ENCODE results near the gene POFUT1. TPM values are rescaled to one million over a fixed set of nuclear protein-coding genes. Genes with fewer than 3 reads are reported as not detected.
A peak's percentile ranks its signal among the peaks of the same experiment; 100 is the strongest.

The POFUT1 gene
- total RNA-seq, 2 experiments from 2014 or later, result 23.9 to 24.2 TPM

DNA sequence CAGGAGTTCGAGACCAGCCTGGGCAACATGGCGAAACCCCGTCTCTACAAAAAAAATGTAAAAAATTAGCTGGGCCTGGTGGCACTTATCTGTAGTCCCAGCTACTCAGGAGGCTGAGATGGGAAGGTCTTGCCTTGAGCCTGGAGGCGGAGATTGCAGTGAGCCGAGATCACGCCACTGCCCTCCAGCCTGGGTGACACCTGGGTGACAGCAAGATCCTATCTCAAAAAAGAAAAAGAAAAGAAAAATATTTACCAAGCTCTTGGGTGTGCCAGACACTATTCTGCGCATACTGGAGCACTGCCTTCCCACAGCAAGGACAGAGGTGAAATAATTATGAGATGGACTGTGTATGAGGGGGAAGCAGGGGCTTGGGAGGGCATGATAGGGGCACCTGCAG lies 19.6 kb downstream of the POFUT1 start:
- Mint-ChIP-seq H3K4me3 (no peak overlapping the region), H3K27me3 (no peaks in the 10 kb centered on the region), H3K4me1 (peaks cover 13% of the 10 kb centered on the region), H3K36me3 (peaks cover 28% of the 10 kb centered on the region), H3K27ac (no peak overlapping the region), H3K9me3 (no peaks in the 10 kb centered on the region)
- DNase-seq (no peak), ATAC-seq (ENCODE audit: low read depth) (no peak)
- POLR2A ChIA-PET, result no interaction called here

DNA sequence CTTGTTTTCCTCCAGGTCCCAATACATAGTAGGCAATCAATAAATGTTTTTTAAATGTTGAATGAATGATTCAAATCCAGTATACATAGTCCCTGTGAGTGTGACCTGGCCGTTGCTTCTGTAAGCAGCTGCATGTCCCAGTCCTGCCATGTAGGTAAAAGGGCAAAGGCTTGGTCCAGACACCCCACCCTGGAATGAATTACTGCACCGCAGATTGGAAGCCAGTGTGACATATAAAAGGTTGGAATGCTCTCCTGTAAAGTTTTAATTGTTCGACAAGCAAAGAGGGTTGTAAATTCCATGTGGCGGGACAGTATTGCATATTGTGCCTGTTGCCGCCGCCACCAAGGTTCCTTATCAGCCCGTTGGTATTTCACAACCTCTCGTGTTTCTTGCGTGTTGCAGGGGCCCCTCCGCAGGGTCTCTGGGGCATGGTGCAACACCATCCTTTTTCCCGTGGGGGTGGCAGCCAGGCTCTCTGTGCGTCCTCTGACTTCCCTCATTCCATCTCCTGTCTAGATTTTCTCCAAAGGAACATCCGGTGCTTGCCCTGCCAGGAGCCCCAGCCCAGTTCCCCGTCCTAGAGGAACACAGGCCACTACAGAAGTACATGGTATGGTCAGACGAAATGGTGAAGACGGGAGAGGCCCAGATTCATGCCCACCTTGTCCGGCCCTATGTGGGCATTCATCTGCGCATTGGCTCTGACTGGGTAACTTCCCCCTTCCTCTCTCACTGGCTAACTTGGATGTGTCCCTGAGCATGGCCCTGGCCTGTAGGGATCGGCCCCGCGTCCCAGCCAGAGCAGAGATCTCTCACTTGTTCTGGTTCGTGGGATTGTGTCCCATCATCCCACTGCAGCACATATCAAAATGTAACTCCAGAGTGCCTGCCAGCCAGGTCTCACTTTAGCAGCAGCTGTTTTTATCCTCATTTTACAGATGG lies 20.3 kb downstream of the POFUT1 start:
- POLR2A ChIA-PET, result no interaction called here
- Mint-ChIP-seq H3K4me1 (peaks cover 19% of the 10 kb centered on the region), H3K36me3 (peaks cover 32% of the 10 kb centered on the region), H3K4me3 (no peak overlapping the region), H3K27ac (peak overlapping the region; percentile 38), H3K9me3 (no peaks in the 10 kb centered on the region), H3K27me3 (no peaks in the 10 kb centered on the region)
- no peak for ATAC-seq (ENCODE audit: low read depth)
- DNase-seq, result no peak

DNA sequence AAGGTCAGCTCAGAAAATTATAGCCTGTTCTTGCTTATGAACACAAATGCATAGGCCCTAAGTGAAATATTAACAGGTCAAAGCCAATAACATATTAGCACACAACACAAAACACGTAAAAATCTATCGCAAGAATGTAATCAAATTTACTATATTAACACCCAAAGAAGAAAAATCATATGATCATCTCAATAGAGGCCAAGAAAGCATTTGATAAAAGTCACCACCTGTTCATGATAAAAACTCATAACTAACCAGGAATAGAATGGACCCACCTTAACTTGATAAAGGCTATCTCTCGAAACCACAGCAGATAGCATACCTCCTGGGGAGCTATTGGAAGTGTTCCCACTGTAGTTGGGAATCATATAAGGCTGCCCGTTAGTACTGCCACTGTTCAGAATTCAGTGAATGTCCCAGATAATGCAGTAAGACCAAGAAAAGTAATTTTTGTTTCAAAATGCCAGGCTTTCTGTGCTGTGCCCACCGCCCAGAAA lies 21.6 kb downstream of the POFUT1 start:
- DNase-seq, result no peak
- Mint-ChIP-seq H3K27me3 (no peaks in the 10 kb centered on the region), H3K36me3 (peaks cover 43% of the 10 kb centered on the region), H3K27ac (no peak overlapping the region), H3K4me1 (peaks cover 19% of the 10 kb centered on the region), H3K4me3 (no peak overlapping the region), H3K9me3 (no peaks in the 10 kb centered on the region)
- ATAC-seq (ENCODE audit: low read depth), result no peak
- POLR2A ChIA-PET, result no interaction called here

DNA sequence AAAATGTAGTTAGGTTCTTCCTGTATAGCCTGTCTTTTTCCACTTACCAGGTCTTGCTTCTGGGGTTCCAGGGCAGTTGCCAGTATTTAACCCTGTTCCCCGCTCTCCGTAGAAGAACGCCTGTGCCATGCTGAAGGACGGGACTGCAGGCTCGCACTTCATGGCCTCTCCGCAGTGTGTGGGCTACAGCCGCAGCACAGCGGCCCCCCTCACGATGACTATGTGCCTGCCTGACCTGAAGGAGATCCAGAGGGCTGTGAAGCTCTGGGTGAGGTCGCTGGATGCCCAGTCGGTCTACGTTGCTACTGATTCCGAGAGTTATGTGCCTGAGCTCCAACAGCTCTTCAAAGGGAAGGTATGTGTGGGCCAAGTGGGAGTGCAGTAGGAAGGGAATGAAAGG lies 23.0 kb downstream of the POFUT1 start:
- no peak for DNase-seq
- Mint-ChIP-seq H3K4me3 (no peak overlapping the region), H3K27ac (no peak overlapping the region), H3K4me1 (peaks cover 19% of the 10 kb centered on the region), H3K36me3 (peaks cover 51% of the 10 kb centered on the region), H3K9me3 (no peaks in the 10 kb centered on the region), H3K27me3 (no peaks in the 10 kb centered on the region)
- no peak for ATAC-seq (ENCODE audit: low read depth)
- POLR2A ChIA-PET, result interaction anchor here (0.6 kb wide), 1 partner anchor 279 kb away, joined by 3 read pairs; no protein-coding TSS in a partner anchor

DNA sequence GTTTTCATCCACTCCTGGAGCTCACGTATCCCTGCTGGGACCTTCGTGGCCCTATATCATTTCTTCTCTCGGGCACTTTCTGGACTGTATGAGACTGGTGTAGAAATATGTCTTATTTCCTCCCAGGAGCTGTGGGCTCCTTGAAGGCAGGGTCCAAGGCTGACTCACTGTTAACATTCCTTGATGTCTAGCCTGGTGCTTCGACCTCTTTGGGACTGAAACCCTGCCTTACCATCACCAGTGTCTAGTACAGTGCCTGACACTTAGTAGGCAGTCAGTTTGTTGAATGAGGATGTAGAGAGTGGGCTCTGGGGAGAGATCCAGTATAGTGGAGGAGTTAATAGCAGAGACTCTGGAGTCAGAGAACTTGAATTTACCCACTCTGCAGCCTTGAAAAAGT lies 23.6 kb downstream of the POFUT1 start:
- peak overlapping the region; percentile 93 for H3K27ac Mint-ChIP-seq
- H3K4me3 Mint-ChIP-seq, result no peak overlapping the region
- peaks cover 53% of the 10 kb centered on the region for H3K36me3 Mint-ChIP-seq
- H3K9me3 Mint-ChIP-seq, result no peaks in the 10 kb centered on the region
- no peaks in the 10 kb centered on the region for H3K27me3 Mint-ChIP-seq
- ATAC-seq (ENCODE audit: low read depth) (no peak), DNase-seq (no peak)
- H3K4me1 Mint-ChIP-seq, result peaks cover 19% of the 10 kb centered on the region
- POLR2A ChIA-PET, result interaction anchor here (0.6 kb wide), 1 partner anchor 278 kb away, joined by 3 read pairs; no protein-coding TSS in a partner anchor

DNA sequence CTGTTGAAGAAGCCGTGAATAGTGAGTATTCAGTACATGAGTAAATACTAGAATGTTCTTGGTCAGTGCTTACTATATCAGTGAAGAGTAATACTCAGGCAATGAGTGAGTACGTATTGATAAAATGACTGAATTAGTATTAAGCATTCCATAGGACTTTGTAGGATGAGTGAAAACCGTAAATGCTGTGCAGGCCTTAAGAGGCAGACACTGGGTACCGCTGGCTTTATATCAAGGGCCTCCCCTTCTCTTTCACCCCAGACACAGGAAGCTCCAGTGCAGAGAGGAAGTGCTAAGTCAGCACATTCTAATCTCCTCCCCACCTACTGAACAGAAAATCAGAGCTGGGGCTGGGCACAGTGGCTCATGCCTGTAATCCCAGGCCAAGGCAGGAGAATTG lies 24.2 kb downstream of the POFUT1 start:
- peaks cover 54% of the 10 kb centered on the region for H3K36me3 Mint-ChIP-seq
- ATAC-seq (ENCODE audit: low read depth), result peak; percentile 95
- H3K4me3 Mint-ChIP-seq, result peak overlapping the region; percentile 61

DNA sequence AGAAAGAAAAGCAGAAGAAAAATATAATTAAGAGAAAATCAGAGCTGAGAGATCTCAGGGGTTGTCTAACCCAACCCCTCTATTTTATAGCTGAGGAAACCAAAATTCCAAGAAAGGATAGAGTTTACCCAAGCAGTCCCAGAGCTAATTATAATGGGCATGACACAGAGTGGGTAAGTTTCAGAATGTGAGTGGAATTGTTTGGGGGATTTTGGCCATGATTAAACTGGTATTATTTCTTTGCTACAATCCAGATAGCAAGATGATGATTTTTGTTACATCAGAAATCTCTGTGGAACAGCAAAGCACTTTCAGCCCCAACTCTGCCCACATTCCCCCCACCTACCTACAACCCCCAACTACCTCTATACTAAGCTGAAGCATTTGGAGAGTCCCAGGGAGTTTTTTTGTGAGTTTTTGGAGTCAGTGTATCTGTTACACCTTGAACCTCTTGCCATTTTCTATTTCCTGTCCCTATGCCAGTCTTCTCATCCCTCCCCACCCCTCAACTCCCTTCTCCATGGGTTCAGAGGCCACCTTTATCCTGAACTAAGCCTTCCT lies 24.7 kb downstream of the POFUT1 start:
- no peaks in the 10 kb centered on the region for H3K27me3 Mint-ChIP-seq
- DNase-seq (no peak), ATAC-seq (ENCODE audit: low read depth) (no peak)
- peak overlapping the region; percentile 93 for H3K27ac Mint-ChIP-seq
- H3K4me1 Mint-ChIP-seq, result peaks cover 19% of the 10 kb centered on the region
- POLR2A ChIA-PET, result interaction anchor here (0.7 kb wide), 1 partner anchor 32 kb away, joined by 3 read pairs; no protein-coding TSS in a partner anchor
- peak overlapping the region; percentile 61 for H3K4me3 Mint-ChIP-seq
- no peaks in the 10 kb centered on the region for H3K9me3 Mint-ChIP-seq
- peaks cover 54% of the 10 kb centered on the region for H3K36me3 Mint-ChIP-seq

More for the DNA sequence above, 24.2 kb downstream of the POFUT1 start:
- no peak for DNase-seq
- H3K27ac Mint-ChIP-seq, result peak overlapping the region; percentile 93
- peaks cover 19% of the 10 kb centered on the region for H3K4me1 Mint-ChIP-seq
- no peaks in the 10 kb centered on the region for H3K9me3 Mint-ChIP-seq
- no peaks in the 10 kb centered on the region for H3K27me3 Mint-ChIP-seq
- POLR2A ChIA-PET, result interaction anchor here (0.7 kb wide), 1 partner anchor 32 kb away, joined by 3 read pairs; no protein-coding TSS in a partner anchor

DNA sequence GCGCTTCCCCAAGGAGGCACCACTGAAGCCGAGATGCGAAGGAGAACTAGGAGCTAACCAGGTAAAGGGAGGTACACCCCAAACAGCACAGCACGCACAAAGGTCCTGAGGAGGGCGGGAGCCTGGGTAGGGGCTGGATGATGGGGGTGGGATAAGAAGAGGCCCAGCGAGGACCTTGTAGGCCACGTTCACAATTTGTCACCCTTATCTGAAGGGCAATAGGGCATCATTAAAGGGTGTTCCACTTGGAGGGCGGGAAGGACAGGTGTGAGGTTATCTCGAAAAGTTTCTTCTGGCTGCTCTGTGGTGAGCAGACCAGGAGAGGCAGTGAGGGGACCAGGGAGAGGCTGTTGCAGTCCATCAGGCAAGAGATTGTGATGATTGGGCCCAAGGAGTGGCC lies 25.6 kb downstream of the POFUT1 start:
- H3K27me3 Mint-ChIP-seq, result no peaks in the 10 kb centered on the region

DNA sequence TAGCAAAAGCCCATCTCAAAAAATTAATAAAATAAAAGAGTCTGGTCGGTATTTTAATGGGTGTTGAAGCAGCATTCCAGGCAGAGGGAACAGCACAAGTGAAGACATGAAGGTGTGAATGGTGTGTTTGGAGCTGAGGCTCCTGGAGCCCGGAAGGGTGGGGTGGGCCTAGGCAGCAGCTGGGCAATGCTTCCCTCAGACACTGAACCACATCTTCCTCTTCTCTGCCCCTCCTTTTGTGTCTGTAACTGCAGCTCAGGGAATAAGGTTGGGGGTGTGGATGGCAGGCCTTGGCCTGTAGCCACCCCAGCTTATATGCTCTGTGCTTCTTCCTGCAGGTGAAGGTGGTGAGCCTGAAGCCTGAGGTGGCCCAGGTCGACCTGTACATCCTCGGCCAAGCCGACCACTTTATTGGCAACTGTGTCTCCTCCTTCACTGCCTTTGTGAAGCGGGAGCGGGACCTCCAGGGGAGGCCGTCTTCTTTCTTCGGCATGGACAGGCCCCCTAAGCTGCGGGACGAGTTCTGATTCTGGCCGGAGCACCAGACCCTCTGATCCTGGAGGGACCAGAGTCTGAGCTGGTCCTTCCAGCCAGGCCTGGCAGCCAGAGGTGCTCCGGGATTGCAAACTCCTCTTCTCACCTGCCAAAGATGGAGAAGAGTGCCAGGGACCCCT lies 26.6 kb downstream of the POFUT1 start:
- DNase-seq (no peak), ATAC-seq (ENCODE audit: low read depth) (no peak)
- Mint-ChIP-seq H3K4me3 (no peak overlapping the region), H3K4me1 (peaks cover 19% of the 10 kb centered on the region), H3K27ac (no peak overlapping the region), H3K36me3 (peaks cover 48% of the 10 kb centered on the region), H3K27me3 (no peaks in the 10 kb centered on the region), H3K9me3 (no peaks in the 10 kb centered on the region)
- POLR2A ChIA-PET, result no interaction called here

More for the DNA sequence above, 25.6 kb downstream of the POFUT1 start:
- Mint-ChIP-seq H3K4me3 (no peak overlapping the region), H3K27ac (no peak overlapping the region), H3K9me3 (no peaks in the 10 kb centered on the region), H3K4me1 (peaks cover 19% of the 10 kb centered on the region), H3K36me3 (peaks cover 52% of the 10 kb centered on the region)
- ATAC-seq (ENCODE audit: low read depth) (no peak), DNase-seq (no peak)
- POLR2A ChIA-PET, result no interaction called here

DNA sequence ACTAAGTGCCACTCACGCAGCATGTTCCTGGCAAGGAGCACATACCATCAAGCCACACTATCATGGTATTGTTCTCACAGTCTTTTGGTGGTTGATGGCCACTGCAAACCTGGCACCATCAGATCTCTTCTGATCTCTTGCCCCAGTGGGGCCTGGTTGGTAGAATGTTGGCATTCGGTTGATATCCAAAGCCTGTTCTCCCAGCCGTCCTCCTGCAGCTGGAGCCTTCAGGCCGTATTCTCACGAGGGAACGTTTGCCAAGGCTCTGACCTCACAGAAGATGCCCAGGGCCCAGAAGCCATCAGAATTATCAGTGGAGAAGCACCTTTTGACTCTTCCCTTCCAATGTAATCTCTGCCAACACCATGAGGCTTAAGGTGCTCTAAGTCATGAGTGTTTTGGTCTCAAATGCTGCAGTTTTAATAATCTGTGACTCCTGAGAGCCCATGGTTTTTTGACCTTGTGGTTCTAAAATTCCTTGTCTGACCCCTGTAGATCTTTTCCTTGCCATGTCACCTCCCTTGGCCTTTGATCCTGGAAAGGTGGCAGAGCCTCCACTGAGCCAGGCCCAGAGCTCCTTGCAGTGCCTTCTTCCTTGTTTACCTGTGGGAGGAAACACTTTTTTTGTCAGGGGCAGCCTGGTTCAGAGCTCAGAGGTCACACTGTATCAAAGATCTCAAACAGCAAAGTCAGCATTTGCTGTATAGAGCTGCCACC lies 27.8 kb downstream of the POFUT1 start:
- Mint-ChIP-seq H3K4me1 (peaks cover 21% of the 10 kb centered on the region), H3K27me3 (no peaks in the 10 kb centered on the region), H3K36me3 (peaks cover 45% of the 10 kb centered on the region), H3K4me3 (no peak overlapping the region), H3K27ac (no peak overlapping the region), H3K9me3 (no peaks in the 10 kb centered on the region)
- POLR2A ChIA-PET, result no interaction called here
- DNase-seq, result no peak
- ATAC-seq (ENCODE audit: low read depth), result no peak

DNA sequence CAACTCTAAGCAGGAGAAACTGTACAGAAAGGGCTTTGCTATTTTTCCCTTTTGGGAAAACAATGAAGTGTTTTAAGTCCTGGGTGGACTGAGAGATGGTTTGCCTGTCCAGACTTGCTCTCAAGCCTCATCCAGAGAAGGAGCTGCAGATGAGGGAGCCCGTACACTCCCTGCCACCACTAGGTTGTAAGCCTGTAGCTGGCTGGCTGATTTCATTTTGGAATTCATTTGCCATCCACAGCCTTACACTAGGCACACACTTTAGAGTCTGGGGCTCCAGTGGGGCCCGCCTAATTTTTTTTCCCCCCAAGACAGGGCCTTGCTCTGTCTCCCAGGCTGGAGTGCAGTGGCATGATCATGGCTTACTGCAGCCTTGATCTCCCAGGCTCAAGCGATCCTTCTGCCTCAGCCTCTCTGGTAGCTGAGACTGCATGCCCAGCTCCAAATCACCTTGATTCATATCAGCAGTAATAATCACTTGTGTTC lies 28.4 kb downstream of the POFUT1 start:
- DNase-seq (no peak), ATAC-seq (ENCODE audit: low read depth) (no peak)
- Mint-ChIP-seq H3K27me3 (no peaks in the 10 kb centered on the region), H3K4me1 (peaks cover 21% of the 10 kb centered on the region), H3K27ac (no peak overlapping the region), H3K9me3 (no peaks in the 10 kb centered on the region), H3K36me3 (peaks cover 40% of the 10 kb centered on the region), H3K4me3 (no peak overlapping the region)
- POLR2A ChIA-PET, result no interaction called here

DNA sequence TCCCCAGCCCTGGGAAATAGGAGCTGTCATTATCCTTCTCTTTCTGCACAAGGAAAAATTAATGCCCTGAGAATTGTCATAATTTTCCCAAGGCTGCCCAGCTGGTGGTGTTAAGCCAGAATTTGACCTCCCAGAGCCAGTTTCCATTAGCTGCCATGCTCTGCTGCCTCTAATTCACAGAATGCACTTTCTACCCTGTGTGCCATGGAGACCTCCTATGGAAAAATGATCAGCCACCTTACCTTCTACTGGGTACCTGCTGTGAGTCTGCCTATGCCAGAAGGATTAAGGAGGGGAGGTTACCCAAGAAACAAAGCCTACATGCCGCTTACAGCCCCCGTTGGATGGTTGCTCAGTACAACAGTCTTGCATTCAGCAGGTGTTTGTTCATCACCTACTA lies 29.1 kb downstream of the POFUT1 start:
- peaks cover 14% of the 10 kb centered on the region for H3K4me1 Mint-ChIP-seq
- no peak overlapping the region for H3K4me3 Mint-ChIP-seq
- DNase-seq (no peak), ATAC-seq (ENCODE audit: low read depth) (no peak)
- no peak overlapping the region for H3K27ac Mint-ChIP-seq
- H3K36me3 Mint-ChIP-seq, result peaks cover 33% of the 10 kb centered on the region
- no peaks in the 10 kb centered on the region for H3K27me3 Mint-ChIP-seq
- H3K9me3 Mint-ChIP-seq, result no peaks in the 10 kb centered on the region
- POLR2A ChIA-PET, result interaction anchor here (1.0 kb wide), 1 partner anchor 14 kb away, joined by 3 read pairs; no protein-coding TSS in a partner anchor
